Endothelial cell of umbilical vein (primary cell): ENCODE measurements around the gene BTBD19. TPM values are rescaled to one million over a fixed set of nuclear protein-coding genes. Genes with fewer than 3 reads are reported as not detected.
A peak's percentile ranks its signal among the peaks of the same experiment; 100 is the strongest.

ENCODE experiments used
- BruUV-seq: library from RNA; stranded (reverse); fragments of 400-500 nt; replicated peaks from 2 replicates; lab custom pipeline; 2021; lab: Mats Ljungman, UMichigan
- CTCF ChIA-PET: fragments of 300-600, 350-600 bp; sonication (Branson Sonifier 250); formaldehyde crosslinking; loops from one replicate; lab custom pipeline; 2021; ENCODE audit warnings: antibody characterized with exemption, inconsistent platforms; lab: Charles Lee
- POLR2A ChIA-PET: fragments of 300-600, 350-600 bp; sonication (Branson Sonifier 250); formaldehyde crosslinking; loops from one replicate; lab custom pipeline; 2021; ENCODE audit warnings: antibody characterized with exemption, inconsistent platforms; lab: Charles Lee
- DNase-seq: peaks from one replicate; pipeline ENCODE4 v3.0.0-alpha.2; 2011; ENCODE audit warnings: low read depth, low spot score
- FAIRE-seq: peaks from 2 replicates; lab custom pipeline; 2011; peaks lifted over from hg19 to GRCh38; lab: Jason Lieb, UNC
- H2AFZ ChIP-seq: 2 replicates; pipeline ENCODE4 v1.6.0; 2012; ENCODE audit warnings: low read depth, low read length, control low read depth, inconsistent platforms
- H3K27ac ChIP-seq: 2 replicates; pipeline ENCODE4 v1.5.1; 2011; ENCODE audit warnings: low read depth, mild to moderate bottlenecking, control low read depth, low read length, moderate library complexity; ENCODE audit not compliant: insufficient read depth
- H3K27me3 ChIP-seq, 2 experiments: 2 replicates each; pipeline versions ENCODE4 v1.6.0 to v1.6.1; 2011; ENCODE audit warnings: low read length in 2 of 2, mixed read lengths in 1 of 2; ENCODE audit not compliant: control insufficient read depth in 2 of 2, insufficient read depth in 2 of 2
- H3K36me3 ChIP-seq, 2 experiments: 2 replicates in 1 of 2; 3 replicates in 1 of 2; pipeline ENCODE4 v1.5.1; 2011; ENCODE audit warnings: low read length in 2 of 2, mild to moderate bottlenecking in 1 of 2, moderate library complexity in 1 of 2; ENCODE audit not compliant: control insufficient read depth in 2 of 2, insufficient read depth in 2 of 2; ENCODE audit errors: extremely low read depth in 1 of 2
- H3K4me1 ChIP-seq: 3 replicates; pipeline ENCODE4 v1.5.1; 2011; ENCODE audit warnings: mild to moderate bottlenecking, low read length; ENCODE audit not compliant: control insufficient read depth, insufficient read depth; ENCODE audit errors: extremely low read depth
- H3K4me2 ChIP-seq: 2 replicates; pipeline ENCODE4 v1.6.1; 2011; ENCODE audit warnings: low read length, control low read depth, mixed read lengths; ENCODE audit not compliant: insufficient read depth
- H3K4me3 ChIP-seq, 3 experiments: fragments of 200-600 bp in 1 of 3; sonication (generic), shearing (Covaris generic) in 1 of 3; replicated peaks in 1 of 3; 2 replicates each; pipeline ENCODE4 v1.5.1; 2011 to 2016; ENCODE audit warnings: control low read depth in 3 of 3, low read length in 3 of 3, mild to moderate bottlenecking in 2 of 3, inconsistent platforms in 1 of 3, low read depth in 1 of 3, moderate library complexity in 1 of 3; ENCODE audit not compliant: insufficient read depth in 1 of 3
- H3K79me2 ChIP-seq: 2 replicates; pipeline ENCODE4 v1.6.0; 2012; ENCODE audit warnings: low read length, inconsistent platforms; ENCODE audit not compliant: control insufficient read depth, insufficient read depth
- H3K9ac ChIP-seq: replicated peaks from 2 replicates; pipeline ENCODE3; 2011; ENCODE audit warnings: low read length, control low read depth; ENCODE audit not compliant: insufficient read depth; ENCODE audit errors: extremely low read depth
- H3K9me1 ChIP-seq: replicated peaks from 3 replicates; pipeline ENCODE4 v1.6.0; 2011; ENCODE audit warnings: mild to moderate bottlenecking, low read length; ENCODE audit not compliant: control insufficient read depth, insufficient read depth; ENCODE audit errors: extremely low read depth
- H3K9me3 ChIP-seq: replicated peaks from 2 replicates; pipeline ENCODE4 v1.5.1; 2012; ENCODE audit warnings: low read length, inconsistent platforms; ENCODE audit not compliant: control insufficient read depth, insufficient read depth
- H4K20me1 ChIP-seq: replicated peaks from 2 replicates; pipeline ENCODE3; 2011; ENCODE audit warnings: mild to moderate bottlenecking, low read length; ENCODE audit not compliant: control insufficient read depth, insufficient read depth; ENCODE audit errors: extremely low read depth
- CTCF ChIP-seq, 2 donors: IDR thresholded peaks; 1 replicate in 1 of 2; 2 replicates in 1 of 2; pipeline ENCODE4 v1.5.1; 2011; ENCODE audit warnings: low read length in 2 of 2, mild to moderate bottlenecking in 2 of 2, moderate library complexity in 2 of 2, control low read depth in 1 of 2, inconsistent platforms in 1 of 2, low read depth in 1 of 2; ENCODE audit not compliant: insufficient read depth in 1 of 2; ENCODE audit errors: extremely low read depth in 1 of 2
- JUN ChIP-seq: IDR thresholded peaks from 2 replicates; pipeline ENCODE4 v1.6.1; 2011; ENCODE audit warnings: borderline replicate concordance, low read depth; ENCODE audit not compliant: insufficient read length, insufficient read depth
- MAX ChIP-seq: IDR thresholded peaks from 2 replicates; pipeline ENCODE4 v1.6.1; 2011; ENCODE audit not compliant: insufficient read depth, insufficient read length
- POLR2AphosphoS5 ChIP-seq: IDR thresholded peaks from 2 replicates; pipeline ENCODE4 v1.6.1; 2012; ENCODE audit warnings: low read depth, mild to moderate bottlenecking, control low read depth, low read length, moderate library complexity; ENCODE audit not compliant: insufficient read depth
- dilution Hi-C: fragments of 300-500 bp; cut with MboI; formaldehyde crosslinking; loops from one replicate; pipeline ENCODE4 v1.15.0; 2019; ENCODE audit warnings: low sequenced_read_pairs; ENCODE audit not compliant: extremely low pct_ligation_motif_present
- intact Hi-C: fragments of 100-400 bp; cut with micrococcal nuclease; formaldehyde crosslinking; loops from one replicate; pipeline ENCODE4 v1.10.0; 2022
- polyA plus RNA-seq, 4 experiments: library from polyadenylated mRNA; depleted of rRNA in 3 of 4; stranded (reverse) in 3 of 4; unstranded in 1 of 4; fragments of >200 nt; gene quantifications; 2 replicates each; pipeline versions ENCODE4 v1.2.1 to v1.2.3, GENCODE V29; 2011 to 2012; ENCODE audit warnings: missing spikeins in 1 of 4
- total RNA-seq: library from RNA; stranded (reverse); gene quantifications from 2 replicates; pipeline ENCODE4 v1.2.3, GENCODE V29; 2021

BTBD19 gene
- total and polyA plus RNA-seq, 2 donors (not counting 3 experiments of a cell fraction or from before 2014, with no cell fraction given): 69.9 to 97.9 TPM

GRCh38 chr1:44806025-44806703, 2.2 kb upstream of the BTBD19 start:
- no peak for DNase-seq
- ChIA-PET CTCF (interaction anchor here (1.0 to 2.2 kb wide), 2 partner anchors 12 to 19 kb away, joined by 4 to 8 read pairs; no protein-coding TSS in a partner anchor), POLR2A (interaction anchor here (3.1 to 4.3 kb wide), 2 partner anchors 14 to 31 kb away, joined by 13 to 97 read pairs; partner anchors contain the start of gene RPS8)
- dilution Hi-C loops: no loop called here
- peaks cover 4 to 32% of the 10 kb centered on the region in 2 experiments for H3K36me3 ChIP-seq
- FAIRE-seq: no peak
- no TSS peak for BruUV-seq
- H3K9me1 ChIP-seq: no peaks in the 10 kb centered on the region
- H3K9ac ChIP-seq: peak overlapping the region; percentile 99
- peak overlapping the region; percentile 26 for H3K4me2 ChIP-seq
- H3K9me3 ChIP-seq: no peaks in the 10 kb centered on the region
- peak overlapping the region; percentile 100 for H3K27ac ChIP-seq
- peaks cover 67% of the 10 kb centered on the region for H3K4me1 ChIP-seq
- H3K4me3 ChIP-seq: no peak overlapping the region
- no peak overlapping the region for H2AFZ ChIP-seq
- TF ChIP-seq CTCF (IDR thresholded peaks at IDR 0.05; ENCODE audit: extremely low read depth in 1 of 2, insufficient read depth in 1 of 2, low read depth in 1 of 2, low read length in 2 of 2) (no peak), MAX (no peak), JUN (no peak), POLR2AphosphoS5 (peak; percentile 5)
- intact Hi-C loops: loop anchor here (2.0 to 10.0 kb wide), 2 partner anchors 75 to 879 kb away; partner anchors contain the start of genes GPBP1L1, RNU5D-1 and TMEM69
- no peaks in the 10 kb centered on the region for H3K27me3 ChIP-seq
- peaks cover 60% of the 10 kb centered on the region for H3K79me2 ChIP-seq
- H4K20me1 ChIP-seq: no peaks in the 10 kb centered on the region
